ENCODE measurements around the gene EDN2.

The EDN2 gene

GRCh38 chr1:41503538-41504113 lies 19.1 kb upstream of the EDN2 start:
- in situ Hi-C loops (cut with HindIII; ENCODE audit: low pct_ligation_motif_present, low pct_unique_long_range_greater_than_20kb, low sequenced_read_pairs) = no loop called here
- no peak for DNase-seq

GRCh38 chr1:41502912-41503311 lies 18.4 kb upstream of the EDN2 start:
- DNase-seq = peak; percentile 37
- in situ Hi-C loops (cut with HindIII; ENCODE audit: low pct_ligation_motif_present, low pct_unique_long_range_greater_than_20kb, low sequenced_read_pairs) = no loop called here

GRCh38 chr1:41501581-41501980 lies 17.1 kb upstream of the EDN2 start:
- in situ Hi-C loops (cut with HindIII; ENCODE audit: low pct_ligation_motif_present, low pct_unique_long_range_greater_than_20kb, low sequenced_read_pairs) = no loop called here
- no peak for DNase-seq

- no peak for DNase-seq
- in situ Hi-C loops (cut with HindIII; ENCODE audit: low pct_ligation_motif_present, low pct_unique_long_range_greater_than_20kb, low sequenced_read_pairs) = no loop called here
Measured at GRCh38 chr1:41500781-41501518, 16.5 kb upstream of the EDN2 start.

GRCh38 chr1:41500378-41500777 lies 15.9 kb upstream of the EDN2 start:
- DNase-seq = peak; percentile 21
- in situ Hi-C loops (cut with HindIII; ENCODE audit: low pct_ligation_motif_present, low pct_unique_long_range_greater_than_20kb, low sequenced_read_pairs) = no loop called here

- in situ Hi-C loops (cut with HindIII; ENCODE audit: low pct_ligation_motif_present, low pct_unique_long_range_greater_than_20kb, low sequenced_read_pairs) = no loop called here
- DNase-seq = no peak
Measured at GRCh38 chr1:41499591-41499990, 15.1 kb upstream of the EDN2 start.

- DNase-seq = peak; percentile 88
Measured at GRCh38 chr1:41498804-41499203, 14.3 kb upstream of the EDN2 start.

GRCh38 chr1:41498391-41498790 lies 13.9 kb upstream of the EDN2 start:
- in situ Hi-C loops (cut with HindIII; ENCODE audit: low pct_ligation_motif_present, low pct_unique_long_range_greater_than_20kb, low sequenced_read_pairs) = no loop called here
- peak; percentile 45 for DNase-seq

More at GRCh38 chr1:41498804-41499203, 14.3 kb upstream of the EDN2 start:
- in situ Hi-C loops (cut with HindIII; ENCODE audit: low pct_ligation_motif_present, low pct_unique_long_range_greater_than_20kb, low sequenced_read_pairs) = no loop called here

- in situ Hi-C loops (cut with HindIII; ENCODE audit: low pct_ligation_motif_present, low pct_unique_long_range_greater_than_20kb, low sequenced_read_pairs) = no loop called here
- peak; percentile 72 for DNase-seq
Measured at GRCh38 chr1:41497461-41498030, 13.1 kb upstream of the EDN2 start.

GRCh38 chr1:41497056-41497440 lies 12.6 kb upstream of the EDN2 start:
- in situ Hi-C loops (cut with HindIII; ENCODE audit: low pct_ligation_motif_present, low pct_unique_long_range_greater_than_20kb, low sequenced_read_pairs) = no loop called here
- no peak for DNase-seq

GRCh38 chr1:41496080-41497055 lies 11.9 kb upstream of the EDN2 start:
- peak; percentile 88 for DNase-seq
- in situ Hi-C loops (cut with HindIII; ENCODE audit: low pct_ligation_motif_present, low pct_unique_long_range_greater_than_20kb, low sequenced_read_pairs) = no loop called here

- peak; percentile 84 for DNase-seq
- in situ Hi-C loops (cut with HindIII; ENCODE audit: low pct_ligation_motif_present, low pct_unique_long_range_greater_than_20kb, low sequenced_read_pairs) = no loop called here
Measured at GRCh38 chr1:41495210-41495948, 10.9 kb upstream of the EDN2 start.

- in situ Hi-C loops (cut with HindIII; ENCODE audit: low pct_ligation_motif_present, low pct_unique_long_range_greater_than_20kb, low sequenced_read_pairs) = no loop called here
- no peak for DNase-seq
Measured at GRCh38 chr1:41494351-41495209, 10.1 kb upstream of the EDN2 start.

- in situ Hi-C loops (cut with HindIII; ENCODE audit: low pct_ligation_motif_present, low pct_unique_long_range_greater_than_20kb, low sequenced_read_pairs) = no loop called here
- no peak for DNase-seq
Measured at GRCh38 chr1:41493626-41494350, 9.3 kb upstream of the EDN2 start.

GRCh38 chr1:41493117-41493536 lies 8.6 kb upstream of the EDN2 start:
- DNase-seq = peak; percentile 95
- in situ Hi-C loops (cut with HindIII; ENCODE audit: low pct_ligation_motif_present, low pct_unique_long_range_greater_than_20kb, low sequenced_read_pairs) = no loop called here

GRCh38 chr1:41492341-41492848 lies 7.9 kb upstream of the EDN2 start:
- DNase-seq = peak; percentile 53
- in situ Hi-C loops (cut with HindIII; ENCODE audit: low pct_ligation_motif_present, low pct_unique_long_range_greater_than_20kb, low sequenced_read_pairs) = no loop called here

GRCh38 chr1:41490911-41491310 lies 6.4 kb upstream of the EDN2 start:
- in situ Hi-C loops (cut with HindIII; ENCODE audit: low pct_ligation_motif_present, low pct_unique_long_range_greater_than_20kb, low sequenced_read_pairs) = no loop called here
- DNase-seq = peak; percentile 19

Data from ACHN (cell line).